HL-60 (cell line): ENCODE measurements around the gene PROSER2.

Source experiments
- CTCF ChIP-seq: IDR thresholded peaks from one replicate; pipeline ENCODE4 v1.5.1; 2011; ENCODE audit warnings: low read length, control low read depth, inconsistent platforms; ENCODE audit not compliant: insufficient read depth
- POLR2AphosphoS5 ChIP-seq: IDR thresholded peaks from 2 replicates; pipeline ENCODE4 v1.6.1; 2012; ENCODE audit warnings: low read depth
- REST ChIP-seq: IDR thresholded peaks from 2 replicates; pipeline ENCODE4 v1.6.1; 2012; ENCODE audit warnings: low read depth; ENCODE audit not compliant: insufficient replicate concordance
- SPI1 ChIP-seq: IDR thresholded peaks from 2 replicates; pipeline ENCODE4 v1.6.1; 2012; ENCODE audit warnings: low read depth, mild to moderate bottlenecking, borderline replicate concordance

- TF ChIP-seq CTCF (no peak), REST (no peak), POLR2AphosphoS5 (no peak), SPI1 (no peak)
Observed at GRCh38 chr10:11866199-11866925, 43.2 kb downstream of the PROSER2 start.
